ENCODE results near the gene OR2AE1. TPM values are rescaled to one million over a fixed set of nuclear protein-coding genes. Genes with fewer than 3 reads are reported as not detected.

OR2AE1 gene
- total and polyA plus RNA-seq, 2 of the 13 experiments (the other 11 are each of a cell fraction or from before 2014, with no cell fraction given), result not detected

DNA sequence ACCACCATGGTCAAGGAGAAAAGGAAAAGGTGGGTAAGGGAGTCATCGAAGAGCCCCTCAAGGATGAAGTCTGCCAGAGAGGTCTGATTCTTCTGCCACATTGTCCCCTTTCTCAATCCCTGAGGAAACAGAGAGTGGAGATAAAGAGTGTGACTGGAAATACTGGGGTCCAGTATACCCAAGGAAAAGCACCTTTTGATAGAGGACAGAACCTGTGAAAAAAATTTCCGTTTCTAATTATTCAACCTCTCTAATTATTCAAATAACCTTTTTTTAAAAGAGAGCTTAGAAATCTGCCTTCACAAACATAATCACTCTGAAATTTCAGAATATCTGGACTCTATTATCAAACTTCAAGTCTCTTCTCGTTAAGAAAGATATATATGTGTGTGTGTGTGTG is at the start of gene OR2AE1 (continued):
- TF ChIP-seq ZFP91 (CRISPR knock-in tag; IDR thresholded peaks at IDR 0.05; ENCODE audit: borderline replicate concordance) (no peak), NFIC (IDR thresholded peaks at IDR 0.05; ENCODE audit: low read length) (no peak), FIP1L1 (IDR thresholded peaks at IDR 0.05; ENCODE audit: borderline replicate concordance, insufficient read depth, low read depth, low read length) (no peak), GATAD1 (CRISPR knock-in tag; IDR thresholded peaks at IDR 0.05) (no peak), CC2D1A (CRISPR knock-in tag; IDR thresholded peaks at IDR 0.05) (no peak), JDP2 (CRISPR knock-in tag; IDR thresholded peaks at IDR 0.05; ENCODE audit: borderline replicate concordance) (no peak), U2AF1 (optimal IDR thresholded peaks at IDR 0.05; ENCODE audit: low read depth, low read length) (no peak)
- TF ChIP-seq, protein P1, sequence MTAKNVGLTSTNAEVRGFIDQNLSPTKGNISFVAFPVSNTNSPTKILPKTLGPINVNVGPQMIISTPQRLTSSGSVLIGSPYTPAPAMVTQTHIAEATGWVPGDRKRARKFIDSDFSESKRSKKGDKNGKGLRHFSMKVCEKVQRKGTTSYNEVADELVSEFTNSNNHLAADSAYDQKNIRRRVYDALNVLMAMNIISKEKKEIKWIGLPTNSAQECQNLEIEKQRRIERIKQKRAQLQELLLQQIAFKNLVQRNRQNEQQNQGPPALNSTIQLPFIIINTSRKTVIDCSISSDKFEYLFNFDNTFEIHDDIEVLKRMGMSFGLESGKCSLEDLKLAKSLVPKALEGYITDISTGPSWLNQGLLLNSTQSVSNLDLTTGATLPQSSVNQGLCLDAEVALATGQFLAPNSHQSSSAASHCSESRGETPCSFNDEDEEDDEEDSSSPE (CRISPR knock-in tag; IDR thresholded peaks at IDR 0.05), result no peak

DNA sequence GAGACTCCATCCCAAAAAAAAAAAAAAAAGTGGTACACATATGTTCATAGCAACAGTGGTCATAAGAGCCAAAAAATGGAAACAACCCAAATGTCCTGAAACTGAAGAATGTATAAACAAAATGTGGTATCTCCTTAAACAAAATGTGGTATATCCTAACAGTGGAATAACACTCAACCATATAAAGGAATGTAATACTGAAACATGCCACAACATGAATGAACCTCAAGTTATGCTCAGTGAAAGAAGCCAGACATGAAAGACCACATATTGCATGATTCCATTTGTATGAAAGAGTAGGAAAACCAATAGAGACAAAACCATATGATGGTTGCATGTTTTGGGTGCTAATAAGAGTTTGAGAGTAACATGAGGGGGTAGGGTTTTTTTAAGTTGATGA is 49.5 kb upstream of the OR2AE1 start:
- no TSS peak for BruUV-seq (replicated peaks)
- no peaks in the 10 kb centered on the region for H3K36me3 ChIP-seq (replicated peaks in 1 of 2; ENCODE audit: control insufficient read depth in 1 of 2, insufficient read depth in 2 of 2, low read length in 2 of 2)
- peaks cover 43% of the 10 kb centered on the region for H3K4me1 ChIP-seq (ENCODE audit: insufficient read depth, low read length)
- no peaks in the 10 kb centered on the region for H3K27me3 ChIP-seq (ENCODE audit: control insufficient read depth in 1 of 2, insufficient read depth in 2 of 2, low read length in 2 of 2)
- TF ChIP-seq ZNF414 (CRISPR knock-in tag; IDR thresholded peaks at IDR 0.05) (no peak), ZNF850 (CRISPR knock-in tag; conservative IDR thresholded peaks at IDR 0.05) (no peak), HES4 (CRISPR knock-in tag; IDR thresholded peaks at IDR 0.05; ENCODE audit: borderline replicate concordance) (no peak), ELF4 (CRISPR knock-in tag; IDR thresholded peaks at IDR 0.05; ENCODE audit: borderline replicate concordance) (no peak), ZNF552 (CRISPR knock-in tag; IDR thresholded peaks at IDR 0.05; ENCODE audit: borderline replicate concordance) (no peak), ZNF883 (CRISPR knock-in tag; IDR thresholded peaks at IDR 0.05; ENCODE audit: not compliant biosample characterization) (no peak), ARHGAP35 (CRISPR knock-in tag; IDR thresholded peaks at IDR 0.05; ENCODE audit: borderline replicate concordance) (no peak)
- in situ Hi-C loops (cut with HindIII; ENCODE audit: extremely low pct_ligation_motif_present, low pct_unique_long_range_greater_than_20kb), result no loop called here
- ChIA-PET CTCF (ENCODE audit: low intra/inter-chr PET ratio, low total read pairs) (no interaction called here), POLR2A (no interaction called here)
- FAIRE-seq (no peak), ATAC-seq (no peak), DNase-seq (ENCODE audit: low spot score) (no peak)
- no peaks in the 10 kb centered on the region for H3K79me2 ChIP-seq (ENCODE audit: insufficient read depth, low read length)
- H3K4me3 ChIP-seq (replicated peaks in 1 of 3; ENCODE audit: insufficient read depth in 1 of 3, low read depth in 2 of 3, low read length in 3 of 3), result no peak overlapping the region
- H3K9me3 ChIP-seq (ENCODE audit: low read length), result no peaks in the 10 kb centered on the region
- no peaks in the 10 kb centered on the region for H4K20me1 ChIP-seq (ENCODE audit: insufficient read depth, low read length)
- H3K4me2 ChIP-seq (ENCODE audit: low read depth, low read length), result no peak overlapping the region
- H2AFZ ChIP-seq (ENCODE audit: low read length), result no peak overlapping the region
- H3K27ac ChIP-seq (ENCODE audit: extremely low read length, insufficient read depth, low read length), result no peak overlapping the region
- intact Hi-C loops (cut with micrococcal nuclease; ENCODE audit: unreplicated experiment), result no loop called here
- no peak overlapping the region for H3K9ac ChIP-seq (ENCODE audit: insufficient read depth, low read depth, low read length)
